Cardiac fibroblast (primary cell): Measurements from ENCODE around the gene NEO1.

Experiments used
- DNase-seq, 2 donors: peaks; one replicate each; pipeline versions ENCODE4 v3.0.0 to v3.0.0-alpha.2; 2010; ENCODE audit warnings: low read depth in 2 of 2
- H3K4me3 ChIP-seq, 2 donors: replicated peaks in 1 of 2; 1 replicate in 1 of 2; 2 replicates in 1 of 2; pipeline ENCODE4 v1.5.1; 2011; ENCODE audit warnings: low read depth in 2 of 2, low read length in 2 of 2, mild to moderate bottlenecking in 2 of 2, moderate library complexity in 1 of 2
- TF ChIP-seq, protein P1 (sequence below): IDR thresholded peaks from one replicate; pipeline ENCODE4 v1.5.1; 2011; ENCODE audit warnings: low read depth, mild to moderate bottlenecking, low read length, inconsistent platforms

NEO1 gene

DNA sequence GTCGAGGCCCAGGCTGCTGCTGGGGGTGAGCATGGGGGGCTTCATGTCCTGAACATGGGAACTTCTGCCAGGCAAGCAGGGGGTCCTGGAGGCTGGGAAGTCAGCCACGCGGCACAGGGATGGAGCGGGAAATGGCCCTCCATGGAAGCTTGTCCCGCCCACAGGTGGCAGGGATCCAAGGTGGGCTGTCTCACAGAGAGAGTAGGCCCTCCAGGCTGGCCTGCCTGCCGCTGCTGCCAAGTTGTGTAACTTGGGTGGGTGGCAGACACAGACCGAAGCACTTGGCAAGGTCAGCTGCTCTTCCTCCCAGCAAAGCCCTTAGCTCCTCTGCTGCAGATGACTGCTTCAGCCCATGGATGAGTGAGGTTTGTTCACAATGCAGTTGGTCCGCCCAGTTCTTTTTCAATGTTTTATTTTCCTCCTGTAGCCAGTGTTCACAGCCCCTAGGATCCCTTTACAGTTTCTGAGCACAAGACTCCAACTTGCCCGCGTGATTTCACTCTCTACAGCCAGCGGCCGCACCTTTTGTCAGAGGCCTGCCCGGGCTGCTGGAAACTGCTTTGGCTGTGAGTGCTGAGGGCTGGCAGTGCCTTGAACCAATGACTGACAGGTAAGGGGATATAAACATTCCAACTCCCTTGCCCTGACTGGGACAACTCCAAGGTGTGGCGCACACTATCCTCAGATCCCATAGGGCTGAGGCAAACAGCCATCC lies 289.8 kb downstream of the NEO1 start:
- peak in 1 of 2 donors; percentile 37 for DNase-seq
- H3K4me3 ChIP-seq = no peak overlapping the region
- TF ChIP-seq, protein P1, sequence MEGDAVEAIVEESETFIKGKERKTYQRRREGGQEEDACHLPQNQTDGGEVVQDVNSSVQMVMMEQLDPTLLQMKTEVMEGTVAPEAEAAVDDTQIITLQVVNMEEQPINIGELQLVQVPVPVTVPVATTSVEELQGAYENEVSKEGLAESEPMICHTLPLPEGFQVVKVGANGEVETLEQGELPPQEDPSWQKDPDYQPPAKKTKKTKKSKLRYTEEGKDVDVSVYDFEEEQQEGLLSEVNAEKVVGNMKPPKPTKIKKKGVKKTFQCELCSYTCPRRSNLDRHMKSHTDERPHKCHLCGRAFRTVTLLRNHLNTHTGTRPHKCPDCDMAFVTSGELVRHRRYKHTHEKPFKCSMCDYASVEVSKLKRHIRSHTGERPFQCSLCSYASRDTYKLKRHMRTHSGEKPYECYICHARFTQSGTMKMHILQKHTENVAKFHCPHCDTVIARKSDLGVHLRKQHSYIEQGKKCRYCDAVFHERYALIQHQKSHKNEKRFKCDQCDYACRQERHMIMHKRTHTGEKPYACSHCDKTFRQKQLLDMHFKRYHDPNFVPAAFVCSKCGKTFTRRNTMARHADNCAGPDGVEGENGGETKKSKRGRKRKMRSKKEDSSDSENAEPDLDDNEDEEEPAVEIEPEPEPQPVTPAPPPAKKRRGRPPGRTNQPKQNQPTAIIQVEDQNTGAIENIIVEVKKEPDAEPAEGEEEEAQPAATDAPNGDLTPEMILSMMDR = no peak

DNA sequence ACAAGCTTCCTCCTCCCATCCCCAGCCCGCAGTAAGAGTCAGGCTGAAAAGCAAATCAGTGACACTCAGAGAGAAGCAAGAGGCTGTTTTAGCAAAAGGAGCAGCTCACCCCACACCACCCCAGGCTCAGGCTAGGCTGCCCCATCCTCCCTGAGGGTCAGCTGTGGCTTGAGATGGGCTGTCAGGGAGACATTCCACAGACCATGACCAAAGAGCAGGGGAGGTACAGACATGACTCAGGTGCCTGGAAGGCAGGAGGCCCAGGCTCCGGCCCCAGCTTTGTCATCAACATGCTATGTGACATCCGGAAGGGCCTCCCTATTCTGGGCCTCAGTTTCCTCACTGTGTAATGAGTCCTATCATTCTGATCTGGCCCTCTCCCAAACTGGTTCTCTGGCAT lies 291.8 kb downstream of the NEO1 start:
- H3K4me3 ChIP-seq = no peak overlapping the region
- TF ChIP-seq, protein P1 = no peak
- peak in 1 of 2 donors; percentile 26 for DNase-seq

DNA sequence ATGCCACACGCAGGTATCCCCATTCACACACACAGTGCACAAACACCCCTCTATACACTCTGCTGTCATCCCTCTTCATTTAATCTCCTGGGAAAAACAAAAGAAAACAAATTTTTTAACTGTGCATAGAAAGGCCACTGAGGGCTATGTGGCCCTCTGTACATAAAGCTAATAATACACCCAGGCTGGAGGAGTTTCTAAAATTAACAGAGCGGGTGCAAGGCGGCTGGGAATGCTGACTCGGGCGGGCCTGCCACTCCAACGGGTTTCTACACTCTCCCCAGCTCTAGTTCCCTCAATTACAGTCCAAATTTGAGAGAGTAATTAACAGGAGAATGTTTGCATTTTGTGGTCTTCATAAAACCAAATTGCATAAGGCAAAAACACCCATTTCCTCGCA lies 293.4 kb downstream of the NEO1 start:
- no peak overlapping the region for H3K4me3 ChIP-seq
- TF ChIP-seq, protein P1 = no peak
- DNase-seq = no peak

DNA sequence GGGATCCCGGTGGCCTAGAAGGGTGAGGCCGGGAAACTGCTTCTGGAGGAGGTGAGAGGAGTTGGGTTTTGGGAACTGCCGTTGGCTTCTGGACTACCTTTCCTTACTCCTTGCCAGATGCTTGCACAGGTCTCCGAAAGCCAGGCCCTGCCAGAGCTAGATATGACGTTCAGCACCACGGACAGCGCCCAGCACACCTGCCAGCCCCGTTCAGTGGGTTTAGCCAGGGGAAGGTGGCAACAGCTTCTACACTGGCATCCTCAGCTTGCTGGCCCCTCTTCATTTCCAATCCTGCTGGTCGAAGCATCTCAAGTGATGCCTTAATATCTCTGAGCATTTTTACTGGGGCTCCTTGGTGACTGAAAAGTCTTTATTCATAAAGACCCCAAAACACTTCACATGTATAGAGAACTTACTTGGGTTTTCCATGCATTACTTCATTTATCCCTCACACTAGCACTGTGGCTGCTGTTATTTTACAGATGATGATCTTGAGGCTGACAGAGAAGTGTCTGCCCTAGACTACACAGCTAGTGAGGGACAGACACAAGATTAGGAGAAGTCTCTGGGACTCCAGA lies 294.6 kb downstream of the NEO1 start:
- DNase-seq = peak; percentile 19 to 40
- TF ChIP-seq, protein P1 = no peak
- no peak overlapping the region for H3K4me3 ChIP-seq

DNA sequence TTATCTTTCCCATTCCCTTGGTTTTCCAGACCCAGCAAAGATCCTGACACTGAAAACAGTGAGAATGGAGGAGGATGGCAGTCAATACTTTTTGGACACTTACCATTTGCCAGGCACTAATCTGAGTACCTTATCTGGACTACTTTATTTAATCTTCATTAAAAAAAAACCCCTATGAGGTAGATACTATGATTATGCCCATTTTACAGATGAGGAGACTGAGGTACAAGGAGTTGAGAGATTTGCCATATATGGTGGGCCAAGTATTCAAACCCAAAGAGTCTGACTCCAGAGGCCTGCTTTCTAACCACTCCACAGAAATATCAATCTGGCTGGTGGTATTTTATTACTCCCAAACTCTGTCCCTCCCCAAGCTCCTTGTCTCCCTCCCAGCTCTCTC lies 296.9 kb downstream of the NEO1 start:
- TF ChIP-seq, protein P1 = no peak
- no peak overlapping the region for H3K4me3 ChIP-seq
- DNase-seq = no peak

DNA sequence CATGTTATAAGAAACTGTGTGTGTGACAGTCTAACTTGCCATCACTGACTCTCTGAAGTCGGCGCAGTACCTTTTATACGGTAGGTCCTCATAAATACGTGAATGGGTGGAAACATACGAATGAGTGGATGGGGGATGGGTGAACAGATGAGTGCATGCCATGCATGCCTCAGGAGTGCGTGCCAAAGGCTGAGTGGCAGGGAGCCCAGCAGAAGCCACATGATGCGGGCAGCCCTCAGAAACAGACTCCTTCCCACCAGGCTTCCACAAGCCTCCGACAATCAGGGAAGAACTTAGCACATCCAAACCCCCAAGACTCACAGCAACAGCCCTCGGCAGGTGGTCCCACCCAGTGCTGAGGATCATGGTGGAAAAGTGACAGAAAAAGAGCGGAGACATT lies 299.8 kb downstream of the NEO1 start:
- peak in 1 of 2 donors; percentile 14 for DNase-seq
- TF ChIP-seq, protein P1 = no peak
- no peak overlapping the region for H3K4me3 ChIP-seq
